HG03064 (cell line): ENCODE results near the gene FRMD5.

Source experiments
- ATAC-seq: cut with Tn5 transposase; IDR thresholded peaks from one replicate; pipeline ENCODE4 v1.9.1; 2021; ENCODE audit warnings: low read depth; ENCODE audit not compliant: unreplicated experiment

Gene FRMD5

DNA sequence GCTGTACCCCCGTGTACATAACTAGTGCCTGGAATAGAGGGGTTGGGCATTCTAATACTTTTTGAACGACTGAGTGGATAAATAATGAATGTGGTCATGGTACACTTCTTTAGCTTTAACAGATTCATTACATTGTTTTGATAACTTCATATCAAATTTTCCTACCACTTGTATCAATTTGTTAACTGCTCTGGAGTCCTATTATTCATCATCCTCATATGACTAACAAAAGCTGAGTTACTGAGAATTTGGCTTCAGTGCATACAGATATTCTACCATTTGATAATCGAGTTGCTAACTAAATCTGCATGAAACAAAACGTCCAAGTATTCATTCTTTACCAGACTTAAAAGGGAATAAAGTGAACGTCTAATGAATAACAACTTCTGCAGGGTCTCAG lies 31.7 kb downstream of the FRMD5 start:
- no peak for ATAC-seq

DNA sequence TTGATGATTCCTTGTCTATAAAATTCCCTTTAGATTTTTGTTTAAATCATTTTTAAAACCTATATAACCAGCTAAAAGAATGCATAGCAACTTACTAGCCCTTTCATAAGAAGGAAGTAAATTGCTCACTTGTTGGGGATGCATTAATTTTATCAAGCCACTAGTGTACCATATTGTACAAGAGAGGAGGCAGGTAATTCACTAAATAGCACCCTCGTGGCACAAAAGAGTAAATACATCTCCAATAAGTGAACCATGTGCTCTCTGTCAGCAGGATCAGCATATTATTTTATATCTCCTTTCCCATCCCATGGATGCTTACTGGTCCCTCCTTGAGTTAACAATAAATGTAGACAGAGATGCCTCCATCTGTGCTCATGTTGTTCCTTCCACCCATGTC lies 34.3 kb downstream of the FRMD5 start:
- no peak for ATAC-seq

DNA sequence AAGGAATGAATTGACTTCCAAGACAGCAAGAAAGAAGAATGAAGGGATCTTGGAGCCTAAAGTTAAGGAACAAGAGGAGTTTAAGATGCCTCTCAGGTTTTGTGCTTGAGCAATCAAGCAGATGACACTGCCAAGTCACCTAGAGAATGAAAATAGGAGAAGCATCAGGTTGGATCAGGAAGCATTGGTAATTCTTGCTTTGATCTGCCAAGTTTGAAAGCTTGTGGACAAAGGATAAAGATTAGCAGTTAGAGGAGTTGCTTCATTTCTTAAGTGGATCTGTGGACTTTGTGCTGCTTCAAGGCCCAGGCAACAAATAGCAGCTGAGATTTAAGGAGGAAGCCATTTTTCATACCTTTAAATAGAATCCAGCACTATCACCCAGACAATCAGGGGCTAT lies 35.6 kb downstream of the FRMD5 start:
- no peak for ATAC-seq

- ATAC-seq = no peak
Observed at GRCh38 chr15:44158111-44158510, 37.0 kb downstream of the FRMD5 start.

- ATAC-seq = no peak
Observed at GRCh38 chr15:44157679-44158078, 37.4 kb downstream of the FRMD5 start.

- no peak for ATAC-seq
Observed at GRCh38 chr15:44153352-44153751, 41.7 kb downstream of the FRMD5 start.

DNA sequence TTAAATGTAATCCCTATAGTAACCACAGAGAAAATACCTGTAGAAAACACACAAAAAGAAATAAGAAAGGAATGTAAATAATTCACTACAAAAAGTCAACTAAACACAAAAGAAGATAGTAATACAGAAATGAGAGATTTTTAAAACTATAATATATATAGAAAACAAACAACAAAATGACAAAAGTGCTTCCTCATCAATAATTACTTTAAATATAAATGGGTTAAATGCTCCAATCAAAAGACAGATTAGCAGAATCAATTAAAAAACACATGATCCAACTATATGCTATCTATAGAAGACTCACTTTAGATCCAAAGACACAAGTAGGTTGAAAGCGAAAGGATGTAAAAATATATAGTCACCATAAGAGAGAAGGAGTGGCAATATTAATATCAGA lies 45.8 kb downstream of the FRMD5 start:
- ATAC-seq = no peak

- ATAC-seq = no peak
Observed at GRCh38 chr15:44148580-44148979, 46.5 kb downstream of the FRMD5 start.

DNA sequence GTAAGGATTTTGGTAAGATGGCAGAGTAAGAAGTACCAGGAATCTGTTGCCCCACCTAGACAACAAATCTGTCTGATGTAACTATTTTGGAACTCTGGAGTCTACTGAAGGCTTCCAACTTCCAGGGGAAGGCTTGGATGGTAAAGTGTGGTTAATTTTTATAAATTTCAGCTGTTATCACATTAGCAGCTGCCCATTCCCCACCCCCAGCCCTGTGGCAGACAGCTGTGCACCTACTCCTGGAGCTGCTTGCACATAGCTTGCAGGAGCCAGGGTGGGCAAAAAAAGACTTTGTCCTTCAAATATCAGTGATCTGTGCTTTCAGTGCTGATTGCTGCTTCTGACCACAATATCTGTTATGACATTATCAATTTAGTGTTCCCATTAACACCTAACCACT lies 47.4 kb downstream of the FRMD5 start:
- ATAC-seq = no peak

DNA sequence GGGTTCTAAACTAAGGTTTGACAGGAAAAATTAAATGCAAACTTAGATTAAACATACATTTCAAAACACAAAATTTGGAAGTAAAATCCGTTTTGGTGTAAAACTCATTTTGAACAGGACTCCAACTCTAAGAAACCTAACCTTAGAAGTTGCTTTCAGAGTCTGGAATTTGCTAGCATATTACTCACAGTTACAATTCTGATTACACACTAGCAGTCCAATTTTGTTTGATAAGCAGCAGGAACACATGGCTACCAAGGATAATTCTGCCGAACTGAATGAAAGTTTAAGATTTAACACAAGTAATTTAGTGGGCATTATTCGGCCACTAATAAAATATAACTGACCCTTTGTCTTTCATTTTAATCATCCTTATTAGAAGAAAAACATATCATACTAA lies 49.6 kb downstream of the FRMD5 start:
- ATAC-seq = no peak

- no peak for ATAC-seq
Observed at GRCh38 chr15:44144992-44145391, 50.1 kb downstream of the FRMD5 start.

DNA sequence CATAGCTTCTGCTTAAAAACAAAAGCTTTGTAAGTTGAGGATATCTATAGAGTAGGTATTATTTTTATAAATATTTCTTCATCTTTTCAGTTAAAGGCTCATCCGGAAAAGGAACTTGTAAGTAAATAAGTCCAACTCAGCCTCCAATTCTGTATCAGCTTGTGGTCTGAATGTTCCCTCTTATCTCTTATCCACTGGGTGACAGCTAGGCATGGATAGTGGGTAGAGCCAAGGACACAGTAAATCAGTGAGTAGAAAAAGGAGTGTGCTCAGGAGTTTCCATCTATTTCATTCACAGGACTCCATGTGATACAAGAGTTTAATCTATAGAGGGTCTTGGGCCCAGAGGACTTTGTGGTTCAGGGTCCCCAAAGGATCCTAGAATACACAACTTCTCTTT lies 50.9 kb downstream of the FRMD5 start:
- ATAC-seq = no peak

- ATAC-seq = no peak
Observed at GRCh38 chr15:44137750-44138149, 57.3 kb downstream of the FRMD5 start.

GRCh38 chr15:44136991-44137477 lies 58.0 kb downstream of the FRMD5 start:
- no peak for ATAC-seq

DNA sequence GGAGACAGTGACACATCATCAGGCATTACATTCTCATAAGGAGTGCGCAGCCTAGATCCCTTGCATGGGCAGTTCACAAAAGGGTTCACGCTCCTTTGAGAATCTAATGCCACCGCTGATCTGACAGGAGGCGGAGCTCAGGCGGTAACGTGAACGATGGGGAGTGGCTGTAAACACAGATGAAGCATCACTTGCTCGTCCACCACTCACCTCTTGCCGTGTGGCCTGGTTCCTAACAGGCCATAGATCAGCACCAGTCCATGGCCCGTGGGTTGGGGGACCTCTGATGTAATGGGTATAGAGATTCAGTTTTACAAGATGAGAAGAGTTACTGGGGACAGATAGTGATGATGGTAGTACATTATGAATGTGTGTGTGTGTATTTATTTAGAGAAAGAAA lies 63.0 kb downstream of the FRMD5 start:
- no peak for ATAC-seq

GRCh38 chr15:44130778-44131177 lies 64.3 kb downstream of the FRMD5 start:
- ATAC-seq = no peak

- ATAC-seq = no peak
Observed at GRCh38 chr15:44129911-44130310, 65.2 kb downstream of the FRMD5 start.

GRCh38 chr15:44128443-44128842 lies 66.6 kb downstream of the FRMD5 start:
- ATAC-seq = no peak

- ATAC-seq = no peak
Observed at GRCh38 chr15:44125879-44126278, 69.2 kb downstream of the FRMD5 start.

DNA sequence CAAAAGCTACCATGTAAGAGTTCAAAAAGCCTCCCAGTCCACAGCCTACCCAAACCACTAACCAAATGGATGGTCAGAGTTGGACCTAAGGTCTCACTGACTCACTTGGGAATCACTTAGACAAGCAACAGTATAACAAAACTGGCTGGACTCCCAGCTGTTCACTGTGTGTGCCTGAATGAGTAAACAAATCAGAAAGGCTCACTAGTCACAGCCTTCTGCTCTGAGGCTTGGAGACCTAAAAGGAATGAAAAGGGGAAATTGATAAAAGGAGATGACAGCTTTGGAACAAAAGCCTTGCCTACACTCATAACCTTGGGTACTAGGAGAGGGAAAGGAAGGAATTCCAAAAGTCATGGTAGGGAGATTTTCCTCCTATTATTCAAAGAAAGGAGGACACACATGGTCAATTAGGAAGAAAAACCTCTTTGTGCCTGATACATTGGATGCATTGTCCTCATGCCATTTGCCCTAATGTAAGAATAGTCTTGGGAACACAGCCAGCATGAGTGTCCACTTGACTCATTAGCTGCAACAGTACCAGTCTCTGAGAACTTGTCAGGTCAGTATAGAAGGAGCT lies 92.3 kb downstream of the FRMD5 start:
- ATAC-seq = no peak

GRCh38 chr15:44101944-44102343 lies 93.1 kb downstream of the FRMD5 start:
- no peak for ATAC-seq

GRCh38 chr15:44101286-44101685 lies 93.8 kb downstream of the FRMD5 start:
- ATAC-seq = no peak

GRCh38 chr15:44099671-44100070 lies 95.4 kb downstream of the FRMD5 start:
- ATAC-seq = no peak
